ENCODE results near the gene ZSCAN10. TPM values are rescaled to one million over a fixed set of nuclear protein-coding genes. Genes with fewer than 3 reads are reported as not detected.

Gene ZSCAN10
- total and polyA plus RNA-seq, 2 of the 13 experiments (the other 11 are each of a cell fraction or from before 2014, with no cell fraction given) = not detected

DNA sequence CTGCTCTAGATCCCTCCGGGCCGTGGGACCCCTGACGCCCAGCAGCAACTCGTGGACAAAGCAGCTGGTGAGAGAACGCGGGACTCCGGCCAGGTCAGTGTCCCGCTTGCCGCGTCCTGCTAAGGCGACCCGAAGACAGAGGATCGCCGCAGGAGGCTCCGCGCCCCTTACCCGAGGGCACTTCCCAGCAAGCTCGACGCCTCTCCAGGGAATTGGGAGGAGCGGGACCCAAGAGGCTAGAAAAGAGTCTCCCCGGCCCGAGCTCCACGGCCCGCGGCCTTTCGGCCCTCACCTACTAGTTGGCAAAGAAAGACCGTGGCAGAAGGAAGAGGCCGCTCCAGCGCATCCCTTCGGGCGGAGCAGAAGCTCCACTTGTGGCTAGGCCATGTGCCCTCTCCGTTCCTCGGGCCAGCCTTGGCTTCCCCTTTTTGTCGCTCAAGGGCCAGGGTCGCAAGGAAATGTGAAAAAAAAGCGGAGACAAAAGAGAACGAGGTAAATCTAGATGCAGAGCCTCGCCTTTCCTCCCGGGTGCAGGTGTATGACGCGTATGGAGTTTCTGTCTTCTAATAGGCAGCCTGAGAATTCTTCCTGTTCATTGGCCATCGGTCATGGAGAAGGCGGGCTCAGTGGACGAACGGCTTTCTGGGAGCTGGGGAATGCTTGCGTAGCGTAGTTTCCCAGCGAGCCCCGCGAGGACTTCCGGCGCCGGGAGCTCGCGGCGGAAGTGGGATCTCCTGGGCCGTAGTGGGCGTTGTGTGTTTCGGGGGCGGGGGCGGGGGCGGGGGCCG, 35.4 kb upstream of the ZSCAN10 start, which contains the start of gene ZNF213 (continued):
- TF ChIP-seq MYPOP (CRISPR knock-in tag; IDR thresholded peaks at IDR 0.05) (no peak), EEA1 (CRISPR knock-in tag; IDR thresholded peaks at IDR 0.05; ENCODE audit: borderline replicate concordance) (no peak), ZNF564 (CRISPR knock-in tag; IDR thresholded peaks at IDR 0.05) (0 out of 2 replicates have a peak, but pooled peaks have one; percentile 39), MBD4 (IDR thresholded peaks at IDR 0.05; ENCODE audit: borderline replicate concordance, low read length) (no peak), KLF9 (CRISPR knock-in tag; IDR thresholded peaks at IDR 0.05; ENCODE audit: low read depth) (no peak), CENPBD1 (CRISPR knock-in tag; IDR thresholded peaks at IDR 0.05; ENCODE audit: borderline replicate concordance, low read depth) (no peak), HNF1A (IDR thresholded peaks at IDR 0.05; ENCODE audit: low read depth) (no peak), HNF1A (CRISPR knock-in tag; IDR thresholded peaks at IDR 0.05; ENCODE audit: borderline replicate concordance) (no peak), PTBP1 (IDR thresholded peaks at IDR 0.05; ENCODE audit: low read depth, low read length, poor library complexity, severe bottlenecking) (no peak), ZNF776 (CRISPR knock-in tag; IDR thresholded peaks at IDR 0.05) (0 out of 2 replicates have a peak, but pooled peaks have one; percentile 36), CSRNP2 (CRISPR knock-in tag; conservative IDR thresholded peaks at IDR 0.05; ENCODE audit: low read depth) (no peak), MIXL1 (CRISPR knock-in tag; IDR thresholded peaks at IDR 0.05) (no peak), RFX1 (IDR thresholded peaks at IDR 0.05) (no peak), ZNF841 (CRISPR knock-in tag; IDR thresholded peaks at IDR 0.05; ENCODE audit: borderline replicate concordance) (no peak), ZNF616 (CRISPR knock-in tag; IDR thresholded peaks at IDR 0.05; ENCODE audit: low read depth) (no peak), ZNF770 (CRISPR knock-in tag; IDR thresholded peaks at IDR 0.05) (no peak), RXRB (CRISPR knock-in tag; IDR thresholded peaks at IDR 0.05; ENCODE audit: borderline replicate concordance) (no peak), ZNF558 (CRISPR knock-in tag; IDR thresholded peaks at IDR 0.05; ENCODE audit: borderline replicate concordance) (no peak)
- TF ChIP-seq, protein P1, sequence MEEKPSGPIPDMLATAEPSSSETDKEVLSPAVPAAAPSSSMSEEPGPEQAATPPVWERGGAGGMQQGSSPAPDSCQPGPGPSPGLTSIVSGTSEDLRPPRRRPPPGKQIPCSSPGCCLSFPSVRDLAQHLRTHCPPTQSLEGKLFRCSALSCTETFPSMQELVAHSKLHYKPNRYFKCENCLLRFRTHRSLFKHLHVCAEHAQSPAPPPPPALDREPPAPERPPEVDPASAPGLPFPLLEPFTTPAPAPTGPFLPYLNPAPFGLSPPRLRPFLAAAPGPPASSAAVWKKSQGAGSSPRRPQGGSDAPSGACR (CRISPR knock-in tag; IDR thresholded peaks at IDR 0.05) = no peak
